HG02943 (cell line): ENCODE measurements around the gene IREB2.

Source experiments
- ATAC-seq: cut with Tn5 transposase; IDR thresholded peaks from one replicate; pipeline ENCODE4 v1.9.1; 2021; ENCODE audit warnings: mild to moderate bottlenecking, low read depth, moderate library complexity; ENCODE audit not compliant: unreplicated experiment

The IREB2 gene

DNA sequence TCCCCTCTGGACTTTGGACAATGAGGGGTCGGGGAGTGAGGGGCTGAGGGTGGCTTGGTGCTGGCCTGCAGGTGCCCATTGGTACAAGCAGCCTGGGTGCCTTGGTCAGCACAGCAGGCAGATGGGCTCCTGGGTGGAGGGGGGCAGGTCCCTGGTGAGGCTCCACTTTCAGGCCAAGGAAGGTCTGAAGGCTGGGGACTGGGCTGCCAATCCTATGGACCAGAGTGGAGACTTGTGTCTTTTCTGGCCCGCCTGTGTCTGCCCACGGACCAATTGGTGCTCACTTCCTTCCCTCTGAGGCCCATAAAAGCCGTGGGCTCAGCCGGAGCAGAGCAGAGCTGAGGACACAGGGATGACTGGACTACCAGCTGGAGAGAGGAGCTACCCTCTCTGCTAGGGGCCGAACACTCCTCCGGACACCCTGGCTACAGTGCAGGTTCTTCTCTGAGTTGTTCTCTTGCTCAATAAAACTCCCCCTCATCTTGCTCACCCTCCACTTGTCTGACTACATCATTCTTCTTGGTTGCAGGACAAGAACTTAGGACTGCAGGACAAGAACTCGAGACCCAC is 31.9 kb upstream of the IREB2 start:
- no peak for ATAC-seq

DNA sequence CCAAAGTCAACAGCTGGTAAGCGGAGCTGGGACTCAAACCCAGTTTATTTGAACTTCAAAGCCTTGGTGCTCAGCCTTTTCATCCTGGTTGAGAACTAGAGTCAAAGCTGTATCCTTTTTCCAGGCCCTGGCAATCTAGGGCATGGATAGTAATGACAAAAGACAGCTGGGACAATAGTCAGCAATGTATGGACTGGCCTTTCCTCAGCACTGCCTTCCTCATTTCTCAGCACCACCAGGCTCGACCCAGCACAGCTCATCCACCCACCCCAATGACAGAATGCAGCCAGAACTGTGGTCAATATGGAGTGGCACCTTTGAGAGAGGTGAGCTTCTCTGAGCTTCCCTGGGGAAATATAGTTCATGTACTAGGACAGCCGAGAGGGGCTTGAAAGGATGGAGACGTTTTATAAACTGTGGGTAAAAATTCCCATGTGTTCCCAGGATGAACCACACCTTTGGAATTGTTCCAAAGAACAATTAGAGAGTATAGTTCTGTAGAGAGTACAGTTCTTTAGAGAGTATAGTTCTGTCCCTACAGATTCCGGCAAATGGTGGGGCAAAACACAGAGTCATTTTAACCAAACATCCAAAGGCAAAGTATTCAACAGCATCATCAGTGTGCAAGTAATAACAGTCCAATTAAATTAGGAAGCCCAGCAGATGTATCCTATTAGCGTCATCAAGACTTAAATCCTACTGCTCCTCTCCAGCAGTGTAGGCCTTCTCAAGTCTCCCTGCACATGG is 30.2 kb upstream of the IREB2 start:
- no peak for ATAC-seq

DNA sequence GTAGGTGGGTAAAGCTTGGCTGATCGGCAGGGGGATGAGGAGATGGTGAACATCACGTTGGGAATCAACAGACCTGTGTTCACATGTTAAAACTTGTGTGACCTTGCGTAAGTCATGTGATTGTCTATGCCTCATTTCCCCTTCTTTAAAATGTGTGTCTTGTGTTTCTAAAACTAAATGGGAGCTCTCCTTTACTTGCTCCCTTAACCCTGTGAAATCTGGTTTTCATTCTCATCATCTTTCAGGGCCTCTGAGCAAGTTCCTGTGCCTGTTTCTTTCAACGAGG is 29.7 kb upstream of the IREB2 start:
- ATAC-seq: no peak

DNA sequence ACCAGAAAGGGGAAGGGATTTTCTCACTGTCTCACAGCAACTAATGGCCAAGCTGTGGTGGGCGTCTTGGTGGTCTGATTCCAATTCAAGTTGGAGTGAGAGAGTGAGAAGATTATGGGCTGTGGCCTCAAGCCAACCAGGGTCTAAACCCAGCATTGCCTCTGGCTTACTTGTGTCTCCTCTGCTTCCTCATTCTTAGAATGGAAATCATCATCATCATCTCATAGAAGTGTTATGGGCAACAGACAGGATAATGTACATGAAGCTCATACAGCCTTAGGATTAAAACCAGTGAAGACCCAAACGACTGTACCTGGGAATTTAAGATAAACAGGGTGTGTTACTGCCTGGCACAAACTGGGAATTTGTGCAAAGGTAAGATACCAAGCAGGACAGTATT is 29.1 kb upstream of the IREB2 start:
- no peak for ATAC-seq

DNA sequence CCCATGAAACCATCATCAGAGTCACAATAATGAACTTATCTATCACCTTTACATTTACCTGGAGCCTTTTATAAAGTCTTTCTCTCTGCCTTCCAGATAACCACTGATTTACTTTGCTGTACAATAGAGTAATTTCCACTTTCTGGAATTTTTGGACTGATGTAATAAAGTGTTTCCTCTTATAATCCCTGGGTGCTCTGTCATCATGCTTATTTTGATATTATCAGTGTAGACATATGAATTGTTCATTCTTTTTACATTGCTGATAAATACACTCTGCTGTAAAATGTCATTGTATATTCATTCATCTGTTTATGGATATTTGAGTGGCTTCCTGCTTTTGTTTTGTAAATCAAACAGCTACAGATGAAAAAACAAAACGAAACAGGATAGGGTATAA is 27.0 kb upstream of the IREB2 start:
- no peak for ATAC-seq

DNA sequence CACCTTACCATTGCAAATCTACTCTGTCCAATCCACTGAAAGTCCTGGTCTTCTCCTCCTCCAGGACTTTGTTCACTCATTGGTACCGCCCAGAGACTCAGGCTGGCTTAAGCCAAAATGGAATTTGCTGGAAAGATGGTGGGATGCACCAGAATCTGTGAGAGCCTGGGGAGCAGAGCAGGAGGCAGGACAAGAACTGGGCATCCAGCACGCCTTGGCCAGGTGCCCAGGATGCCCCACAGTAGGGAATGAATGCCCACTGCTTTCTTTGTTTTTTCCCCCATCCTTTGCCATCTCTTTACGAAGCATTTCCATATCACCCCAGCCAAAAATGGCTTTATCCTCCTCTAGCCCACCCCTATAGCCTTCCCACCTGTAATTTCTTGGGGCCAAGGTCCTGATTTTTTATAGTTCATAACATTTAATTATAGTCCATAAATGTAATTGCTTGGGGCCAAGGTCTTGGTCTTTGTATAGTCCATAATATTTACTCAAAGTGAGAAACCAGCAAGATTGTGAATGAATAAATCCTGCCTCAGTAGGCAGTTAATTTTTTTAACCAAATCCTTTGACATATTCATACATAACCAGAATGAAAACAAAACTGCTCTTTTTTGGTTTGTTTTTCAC is 23.3 kb upstream of the IREB2 start:
- no peak for ATAC-seq

DNA sequence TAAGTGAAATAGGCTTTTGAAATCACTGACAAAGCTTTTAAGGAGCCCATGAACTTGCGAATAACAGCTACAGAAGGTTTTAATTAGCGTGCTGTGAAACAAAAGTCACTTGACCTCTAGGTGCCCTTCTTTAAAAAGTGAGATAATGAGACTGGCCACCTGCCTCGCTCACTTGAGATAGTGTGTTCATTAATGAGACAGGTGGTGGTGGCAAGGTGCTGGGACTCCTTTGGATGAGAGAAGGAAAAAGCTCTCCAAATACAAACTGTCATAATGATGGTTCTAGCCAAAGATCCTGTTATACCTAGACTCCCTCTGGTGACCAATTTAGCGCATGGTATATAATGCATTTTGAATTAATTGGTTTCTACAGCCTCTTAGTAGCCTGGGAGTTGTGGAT is 22.7 kb upstream of the IREB2 start:
- no peak for ATAC-seq

DNA sequence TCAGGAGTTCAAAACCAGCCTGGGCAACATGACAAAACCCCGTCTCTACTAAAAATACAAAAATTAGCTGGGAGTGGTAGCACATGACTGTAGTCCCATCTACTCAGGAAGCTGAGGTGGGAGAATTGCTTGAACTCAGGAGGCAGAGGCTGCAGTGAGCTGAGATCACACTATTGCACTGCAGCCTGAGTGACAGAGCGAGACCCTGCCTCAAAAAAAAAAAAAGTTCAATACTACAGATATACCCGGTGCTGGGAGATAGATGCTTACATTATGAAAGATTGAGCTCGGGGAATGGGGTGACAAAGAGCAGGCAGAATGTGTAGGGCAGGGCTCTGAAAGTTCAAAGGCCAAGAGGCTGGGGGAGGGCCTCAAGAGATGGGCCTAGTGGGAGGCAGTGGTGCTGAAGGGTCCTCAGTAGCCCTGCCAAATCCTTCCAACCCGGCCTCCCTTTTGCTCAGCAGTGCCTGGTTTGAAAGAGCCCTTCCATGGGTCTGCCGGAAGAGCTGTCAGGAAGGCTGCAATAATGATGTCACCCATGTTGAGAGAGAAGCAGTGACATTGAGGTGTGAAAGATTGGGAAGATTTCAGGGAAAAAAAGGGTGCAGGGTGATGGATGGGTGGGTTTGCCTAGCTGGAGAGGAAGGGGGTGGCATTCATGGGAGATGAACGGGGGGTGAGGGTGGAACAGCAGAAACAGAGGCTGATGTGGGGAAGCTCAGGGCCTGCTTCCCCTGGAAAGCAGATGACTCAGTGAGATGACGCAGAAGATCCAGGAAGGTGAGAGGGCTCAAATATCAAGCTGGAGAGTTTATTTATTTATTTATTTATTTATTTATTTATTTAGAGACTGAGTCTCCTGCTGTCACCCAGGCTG is 20.0 kb upstream of the IREB2 start:
- ATAC-seq: no peak

DNA sequence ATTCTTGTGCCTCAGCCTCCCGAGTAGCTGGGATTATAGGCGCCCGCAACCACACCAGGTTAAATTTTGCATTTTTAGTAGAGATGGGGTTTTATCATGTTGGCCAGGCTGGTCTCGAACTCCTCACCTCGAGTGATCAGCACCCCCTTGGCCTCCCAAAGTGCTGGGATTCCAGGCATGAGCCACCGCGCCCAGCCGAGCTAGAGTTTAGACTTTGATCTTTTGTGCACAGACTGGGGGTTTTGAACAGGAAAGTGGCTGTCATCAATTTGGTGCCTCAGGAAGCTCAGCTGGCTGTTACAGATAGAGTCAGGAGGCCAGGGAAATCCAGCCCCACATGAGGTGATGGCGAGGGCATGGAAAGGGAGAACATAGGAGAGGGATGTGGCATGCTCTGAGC is 19.3 kb upstream of the IREB2 start:
- ATAC-seq: no peak

DNA sequence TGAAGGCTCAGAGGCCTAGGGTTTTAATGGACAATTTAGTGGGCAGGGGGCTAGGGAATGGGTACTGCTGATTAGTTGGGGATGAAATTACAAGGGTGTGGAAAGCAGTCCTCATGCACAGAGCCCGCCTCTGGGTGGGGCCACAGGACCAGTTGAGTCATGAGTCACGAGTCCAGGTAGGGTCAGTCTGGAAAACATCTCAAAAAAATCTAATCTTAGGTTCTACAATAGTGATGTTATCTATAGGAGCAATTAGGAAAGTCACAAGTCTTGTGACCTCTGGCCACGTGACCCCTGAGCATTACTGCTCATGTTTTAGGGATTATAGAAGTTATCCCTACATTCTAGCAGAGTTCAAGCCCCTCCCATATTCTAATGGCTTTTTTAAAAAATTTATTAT is 18.6 kb upstream of the IREB2 start:
- ATAC-seq: no peak

DNA sequence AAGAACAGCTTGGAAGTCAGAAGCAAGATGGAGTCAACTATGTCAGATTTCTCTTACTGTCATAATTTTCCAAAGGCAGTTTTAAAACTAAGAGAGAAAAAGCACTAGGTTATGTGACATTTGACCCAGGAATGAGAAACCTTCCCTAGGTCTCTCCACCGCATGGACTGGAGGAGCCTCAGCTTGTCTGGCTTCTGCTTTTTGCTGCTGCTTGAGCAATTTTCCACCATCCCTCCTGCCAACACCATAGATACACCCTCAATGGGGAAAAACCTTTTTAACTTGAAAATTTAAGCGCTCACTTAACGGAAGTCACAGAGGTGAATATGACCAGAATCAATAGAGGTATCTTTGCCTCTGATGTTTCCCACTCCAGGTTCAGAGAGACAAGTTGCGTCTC is 17.8 kb upstream of the IREB2 start:
- ATAC-seq: no peak

DNA sequence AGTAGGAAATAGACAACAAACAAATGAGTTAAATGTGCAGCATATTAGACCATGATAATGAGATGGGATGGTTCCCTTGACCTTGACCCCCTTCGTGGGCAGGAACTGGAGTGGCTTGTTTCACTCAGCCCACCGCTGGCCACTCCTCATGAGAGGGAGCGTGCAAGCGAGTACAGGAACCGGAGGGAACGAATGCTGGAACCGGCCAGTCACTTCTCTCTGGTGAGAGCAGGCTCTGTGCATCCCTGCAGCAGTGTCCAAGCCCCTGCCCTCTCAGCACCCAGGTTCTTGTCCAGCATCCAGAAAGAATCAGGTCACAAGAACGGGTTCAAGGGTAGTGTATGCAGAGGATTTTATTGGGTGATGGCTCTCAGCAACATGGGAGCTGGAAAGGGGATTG is 17.2 kb upstream of the IREB2 start:
- no peak for ATAC-seq

DNA sequence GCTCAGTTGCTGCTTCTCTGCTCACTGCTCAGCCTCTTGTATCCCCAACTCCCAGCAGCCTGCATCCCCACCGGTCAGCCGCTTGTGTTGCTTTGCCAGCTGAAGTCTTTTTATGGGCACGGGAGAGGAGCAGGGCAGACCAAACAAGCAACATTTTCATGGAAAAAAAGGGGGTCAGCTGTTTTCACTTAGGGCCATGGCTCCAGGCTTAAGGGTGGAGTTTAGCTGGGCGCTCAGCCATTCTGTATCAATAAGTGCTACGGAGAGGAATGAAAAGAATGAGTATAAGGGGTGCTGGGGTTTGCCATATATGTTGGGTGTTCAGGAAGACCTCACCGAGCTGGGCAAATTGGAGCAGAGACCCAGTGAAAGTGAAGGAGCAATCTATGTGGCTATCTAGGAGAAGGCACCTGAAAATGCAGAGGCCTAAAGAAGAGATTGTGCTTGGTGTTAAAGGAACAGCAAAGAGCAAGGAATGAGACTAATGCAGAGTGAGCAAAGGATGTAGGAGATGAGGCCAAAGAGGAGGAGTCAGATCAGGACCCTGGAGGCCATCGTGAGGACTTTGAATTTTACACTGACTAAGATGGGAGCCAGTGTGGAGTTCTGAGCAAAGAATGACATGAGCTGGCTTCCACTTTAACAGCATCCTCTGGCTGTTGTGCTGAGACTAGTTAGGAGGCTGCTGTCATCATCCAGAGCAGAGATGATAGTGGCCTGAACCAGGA is 16.6 kb upstream of the IREB2 start:
- no peak for ATAC-seq

DNA sequence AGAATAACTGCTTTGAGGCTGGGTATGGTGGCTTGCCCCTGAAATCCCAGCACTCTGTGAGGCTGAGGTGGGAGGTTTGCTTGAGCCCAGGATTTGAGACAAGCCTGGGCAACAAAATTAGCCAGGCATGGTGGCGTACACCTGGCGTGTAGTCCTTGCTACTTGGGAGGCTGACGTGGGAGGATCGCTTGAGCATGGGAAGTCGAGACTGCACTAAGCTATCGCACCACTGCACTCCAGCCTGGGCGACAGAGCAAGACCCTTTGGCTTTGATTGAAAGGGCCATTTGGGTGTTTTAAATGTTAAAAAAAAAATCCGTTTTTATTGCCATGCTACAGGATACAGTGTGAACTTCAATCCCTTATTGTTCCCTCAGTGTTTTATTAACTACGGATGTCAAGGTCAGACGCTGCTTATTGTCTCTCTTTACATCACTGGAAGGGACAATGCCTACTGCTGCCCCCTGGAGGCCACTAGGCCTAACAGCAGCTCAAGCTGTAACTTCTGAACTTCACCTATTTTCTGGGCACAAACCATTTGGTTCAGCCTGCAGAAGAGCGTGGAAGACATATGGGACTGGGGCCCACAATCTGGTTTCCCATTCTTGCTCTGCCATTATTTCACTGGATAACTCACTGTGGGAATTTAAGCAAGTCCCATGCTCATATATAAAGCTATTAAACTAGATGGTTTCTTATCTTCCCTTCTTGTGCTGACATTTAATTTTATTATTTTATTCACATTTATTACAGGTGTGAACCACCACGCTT is 15.3 kb upstream of the IREB2 start:
- ATAC-seq: no peak

DNA sequence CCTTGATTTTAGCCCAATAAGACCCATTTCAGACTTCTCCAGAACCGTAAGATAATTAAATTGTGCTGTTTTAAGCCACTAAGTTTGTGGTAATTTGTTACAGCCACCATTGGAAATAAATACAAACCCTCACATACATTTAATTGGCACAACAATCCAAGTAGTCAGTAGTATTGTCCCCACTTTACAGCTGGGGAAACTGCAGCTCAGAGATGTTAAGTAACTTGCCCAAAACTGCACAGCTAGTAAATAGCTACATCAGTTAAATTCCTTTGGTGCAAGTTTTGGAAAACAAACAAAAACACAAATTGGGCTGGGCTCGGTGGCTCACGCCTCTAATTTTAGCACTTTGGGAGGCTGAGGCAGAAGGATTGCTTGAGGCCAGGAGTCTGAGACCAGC is 13.3 kb upstream of the IREB2 start:
- no peak for ATAC-seq

DNA sequence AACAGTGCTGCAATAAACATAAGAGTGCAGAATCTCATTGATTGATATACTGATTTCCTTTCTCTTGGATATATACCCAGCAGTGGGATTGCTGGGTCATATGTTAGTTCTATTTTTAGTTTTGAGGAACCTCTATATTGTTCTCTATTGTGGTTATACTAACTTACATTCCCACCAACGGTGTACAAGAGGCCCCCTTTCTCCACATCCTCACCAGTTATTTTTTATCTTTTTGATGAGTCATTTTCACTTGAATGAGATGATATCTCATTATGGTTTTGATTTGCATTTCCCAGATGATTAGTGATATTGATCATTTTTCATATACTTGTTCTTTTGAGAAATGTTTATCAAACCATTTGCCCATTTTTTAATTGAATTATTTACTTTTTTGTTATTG is 12.4 kb upstream of the IREB2 start:
- no peak for ATAC-seq

DNA sequence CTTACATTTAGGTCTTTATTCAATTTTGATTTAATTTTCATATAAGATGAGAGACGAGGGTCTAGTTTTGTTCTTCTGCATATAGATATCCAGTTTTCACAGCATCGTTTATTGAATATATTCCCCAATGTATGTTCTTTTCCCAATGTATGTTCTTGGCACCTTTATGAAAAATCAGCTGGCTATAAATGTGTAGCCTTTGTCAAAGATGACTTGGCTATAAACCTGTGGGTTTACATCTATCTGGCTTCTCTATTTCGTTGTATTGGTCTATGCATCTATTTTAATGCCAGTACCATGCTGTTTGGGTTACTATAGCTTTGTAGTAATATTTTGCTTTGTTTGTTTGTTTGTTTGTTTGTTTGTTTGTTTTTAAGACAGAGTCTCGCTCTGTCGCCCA is 11.7 kb upstream of the IREB2 start:
- ATAC-seq: no peak

DNA sequence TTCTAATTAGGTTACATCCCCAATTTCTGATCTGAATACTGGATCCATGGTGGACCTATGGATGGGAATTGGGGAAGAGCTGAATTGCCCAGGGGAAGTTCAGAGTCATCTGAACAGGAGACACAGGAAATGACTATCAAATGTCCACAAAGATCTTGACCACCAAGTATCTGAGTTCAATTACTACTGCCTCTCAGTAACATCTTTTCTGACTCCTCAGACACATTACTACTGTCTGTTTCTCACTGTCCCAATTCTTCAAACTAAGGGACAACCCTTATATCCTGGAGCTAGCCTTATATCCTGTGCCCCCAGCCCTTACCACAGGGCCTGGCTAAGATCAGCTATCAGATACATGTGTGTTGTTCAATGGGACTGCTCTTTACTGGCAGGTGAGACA is 10.1 kb upstream of the IREB2 start:
- ATAC-seq: no peak

DNA sequence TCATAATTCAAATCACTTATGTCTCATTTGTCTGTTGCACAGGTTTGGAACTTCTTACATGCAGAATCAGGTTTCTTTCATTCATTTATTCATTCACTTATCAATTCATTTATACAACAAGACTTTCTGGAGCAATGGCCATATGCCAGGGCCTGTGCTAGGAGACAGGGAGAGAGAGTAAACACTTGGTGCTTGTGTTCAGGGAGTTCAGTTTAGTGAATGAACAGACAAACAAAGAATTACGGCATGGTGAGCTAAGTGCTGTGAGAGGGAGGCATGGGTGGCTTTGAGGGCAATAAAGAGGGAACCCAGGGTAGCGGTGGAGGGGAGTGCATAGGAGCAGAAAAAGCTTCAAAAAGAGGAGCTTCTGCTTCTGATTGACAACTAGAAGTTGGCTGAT is 8.5 kb upstream of the IREB2 start:
- ATAC-seq: no peak

DNA sequence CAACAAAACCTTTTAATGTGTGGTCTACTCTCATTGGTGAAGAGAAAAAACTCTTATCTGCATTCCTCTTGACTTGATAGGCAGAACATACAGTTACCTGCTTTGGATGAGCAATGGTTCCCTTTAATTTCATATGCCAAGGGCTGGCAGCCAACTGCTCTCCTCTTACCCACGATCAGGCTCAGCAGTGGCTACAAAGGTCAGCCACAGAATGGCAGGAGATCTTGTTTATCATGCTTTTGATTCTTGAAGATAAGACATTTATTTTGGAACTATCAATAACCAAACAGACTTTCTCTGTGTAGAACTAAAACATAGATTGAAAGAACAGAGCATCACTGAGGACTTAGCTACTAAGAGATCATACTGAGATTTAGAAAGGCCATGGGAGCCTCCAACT is 6.1 kb upstream of the IREB2 start:
- ATAC-seq: no peak
